ENCODE results near the gene NPY4R2. TPM values are rescaled to one million over a fixed set of nuclear protein-coding genes. Genes with fewer than 3 reads are reported as not detected.
"Not testable (repeated sequence)": the region's sequence is repeated elsewhere in the genome, so short reads cannot be mapped to it uniquely, and the experiment has no call there.

Gene NPY4R2, protein sequence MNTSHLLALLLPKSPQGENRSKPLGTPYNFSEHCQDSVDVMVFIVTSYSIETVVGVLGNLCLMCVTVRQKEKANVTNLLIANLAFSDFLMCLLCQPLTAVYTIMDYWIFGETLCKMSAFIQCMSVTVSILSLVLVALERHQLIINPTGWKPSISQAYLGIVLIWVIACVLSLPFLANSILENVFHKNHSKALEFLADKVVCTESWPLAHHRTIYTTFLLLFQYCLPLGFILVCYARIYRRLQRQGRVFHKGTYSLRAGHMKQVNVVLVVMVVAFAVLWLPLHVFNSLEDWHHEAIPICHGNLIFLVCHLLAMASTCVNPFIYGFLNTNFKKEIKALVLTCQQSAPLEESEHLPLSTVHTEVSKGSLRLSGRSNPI
- polyA plus RNA-seq (ENCODE audit: insufficient read length in 3 of 3) = not detected
- long read RNA-seq, donor 1 = 0 reads
- long read RNA-seq, donor 2 = 0 reads
- long read RNA-seq, donor 3 = 0 reads
- long read RNA-seq, donor 4 = 0 reads
- long read RNA-seq, donor 5 = 0 reads
- long read RNA-seq, donor 6 = 0 reads
- long read RNA-seq, donor 7 = 0 reads
- long read RNA-seq, donor 8 = 0 reads
- long read RNA-seq, donor 9 = 0 reads
- long read RNA-seq, donor 10 = 0 reads
- long read RNA-seq, donor 11 = 0 reads
- long read RNA-seq, donor 12 = 0 reads
- long read RNA-seq, donor 13 = 0 reads
- long read RNA-seq, donor 14 = 0 reads
- long read RNA-seq, donor 15 = 0 reads
- long read RNA-seq, donor 16 = 0 reads

- not testable (repeated sequence) for DNase-seq
Observed at GRCh38 chr10:47918475-47918874, at the start of gene NPY4R2. TSS of gene NPY4R2 (plus strand) at chr10:47918662. CDS start at chr10:47921988, 3,326 bp downstream.

DNA sequence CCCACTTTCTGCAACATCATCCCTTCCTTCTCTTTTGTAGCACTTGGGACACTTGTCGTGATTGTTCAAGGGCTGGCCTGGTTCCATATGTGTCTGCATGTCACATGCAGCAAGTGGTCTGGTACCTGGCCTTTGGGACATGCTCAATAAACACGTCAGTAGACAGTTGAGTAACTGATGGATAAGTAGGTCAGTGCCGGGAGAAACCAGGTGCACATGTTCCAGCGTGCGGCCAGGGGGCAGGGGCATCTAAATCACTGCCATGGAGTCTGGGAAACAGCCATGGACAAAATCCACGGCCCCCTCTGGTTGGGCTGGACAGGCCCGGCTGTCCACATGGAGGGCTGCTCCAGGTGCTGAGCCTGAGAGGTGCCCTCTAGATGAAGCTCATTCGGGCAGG is 47.6 kb upstream of the NPY4R2 start:
- not testable (repeated sequence) for DNase-seq

DNA sequence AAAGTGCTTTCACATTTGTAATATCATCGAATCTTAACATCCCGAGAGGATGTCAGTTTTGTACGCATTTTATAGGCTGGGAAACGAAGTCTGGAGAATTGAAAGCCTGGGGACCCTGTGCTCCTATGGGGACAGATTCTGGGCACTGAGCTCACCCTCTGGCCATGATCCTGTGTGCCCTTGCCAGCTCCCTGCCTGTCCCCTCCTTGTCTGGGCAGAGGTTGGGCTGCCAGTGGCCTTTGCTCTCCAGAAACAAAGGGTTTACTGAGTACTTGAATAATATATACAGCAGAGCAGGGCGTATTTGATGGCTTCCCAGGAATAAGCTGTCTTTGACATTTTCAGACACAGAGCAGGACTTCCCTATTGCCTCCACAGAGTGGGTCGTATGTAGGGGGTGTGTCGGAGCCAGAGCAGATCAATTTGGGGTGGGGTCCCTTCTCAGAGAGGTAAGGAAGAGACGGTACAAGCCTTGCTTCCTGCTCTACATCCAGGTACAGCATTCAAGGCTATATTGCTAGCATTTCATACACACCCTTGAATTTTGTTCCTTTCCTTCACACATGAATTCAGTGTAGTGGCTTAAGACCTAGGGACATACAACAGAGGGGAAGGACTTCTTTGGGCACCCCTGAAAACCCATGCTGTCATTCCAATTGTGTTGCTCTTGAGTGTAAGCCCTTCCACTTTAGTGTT is 46.8 kb upstream of the NPY4R2 start:
- not testable (repeated sequence) for DNase-seq

DNA sequence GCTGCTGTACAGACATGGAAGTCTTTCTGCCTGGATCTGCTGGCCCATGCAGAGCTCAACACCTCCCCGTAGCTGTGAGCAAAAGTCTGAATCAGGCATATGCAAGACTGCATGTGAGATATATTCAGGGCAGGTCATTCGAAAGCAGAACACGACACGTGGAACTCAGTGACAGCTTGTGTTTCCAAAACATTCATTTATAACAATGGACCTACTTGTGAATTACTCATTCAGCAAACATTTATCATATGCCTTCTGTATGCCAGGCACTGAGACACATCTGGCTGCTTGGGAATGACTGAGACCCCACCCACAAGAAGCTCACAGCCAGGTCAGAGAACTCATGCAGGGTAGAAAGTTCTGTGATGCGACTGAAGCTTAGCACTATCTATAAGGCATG is 46.2 kb upstream of the NPY4R2 start:
- not testable (repeated sequence) for DNase-seq

DNA sequence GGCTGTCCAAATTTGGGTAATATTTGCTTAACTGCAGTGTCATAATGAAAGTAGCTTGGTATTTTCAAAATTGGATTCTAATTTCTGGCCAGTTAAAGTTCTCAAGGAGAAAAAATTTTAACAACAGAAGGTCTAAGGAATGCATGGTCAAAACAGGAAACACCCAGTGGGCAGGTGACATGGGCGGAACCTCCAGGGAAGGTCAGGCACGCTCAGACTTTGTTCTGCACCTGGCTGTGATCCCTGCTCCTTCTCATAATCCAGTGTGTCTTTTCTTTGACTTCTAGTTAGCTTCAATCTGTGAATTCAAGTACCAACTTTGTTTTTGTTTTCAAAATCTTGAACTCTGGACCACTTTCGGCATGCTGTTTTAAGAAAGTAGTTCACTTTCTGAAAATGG is 34.2 kb upstream of the NPY4R2 start:
- not testable (repeated sequence) for DNase-seq

- not testable (repeated sequence) for DNase-seq
Observed at GRCh38 chr10:47884934-47885333, 33.5 kb upstream of the NPY4R2 start.

DNA sequence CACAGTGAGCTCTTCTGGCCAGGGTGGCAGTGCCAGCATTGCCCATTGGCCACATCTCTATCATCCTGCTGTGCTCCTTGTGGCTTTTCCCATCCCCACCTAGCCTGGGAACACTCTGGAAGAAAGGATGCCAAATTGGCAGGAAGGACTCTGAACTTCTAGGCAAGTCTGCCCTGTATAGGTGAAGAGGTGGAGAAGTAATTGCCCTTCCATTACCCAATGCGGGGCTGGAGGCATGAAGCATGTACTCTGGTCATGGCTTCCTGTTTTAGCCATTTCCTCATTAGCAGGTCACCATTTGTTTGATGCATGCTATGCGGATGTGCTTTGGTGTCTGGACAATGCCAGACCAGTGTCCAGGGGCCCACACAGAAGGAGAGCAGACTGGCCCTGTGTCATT is 32.1 kb upstream of the NPY4R2 start:
- not testable (repeated sequence) for DNase-seq

DNA sequence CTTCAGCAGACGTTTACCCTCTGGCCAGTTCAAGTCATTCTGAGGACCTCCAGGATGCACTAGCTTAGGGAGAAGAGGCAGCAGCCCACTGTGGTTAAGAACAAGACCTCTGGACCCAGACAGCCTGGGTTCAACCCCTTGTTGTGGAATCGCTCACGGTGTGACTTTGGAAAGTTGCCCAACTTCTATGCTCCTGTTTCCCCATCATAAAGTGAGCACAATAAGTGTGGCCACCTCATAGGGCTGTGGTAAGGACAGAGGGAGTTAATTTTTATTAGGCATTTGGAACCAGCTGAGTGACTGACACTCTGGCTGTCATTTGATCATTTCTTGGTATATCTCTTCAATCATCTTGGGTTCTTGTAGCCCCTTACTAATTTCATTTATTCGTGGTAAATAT is 31.6 kb upstream of the NPY4R2 start:
- DNase-seq = not testable (repeated sequence)

DNA sequence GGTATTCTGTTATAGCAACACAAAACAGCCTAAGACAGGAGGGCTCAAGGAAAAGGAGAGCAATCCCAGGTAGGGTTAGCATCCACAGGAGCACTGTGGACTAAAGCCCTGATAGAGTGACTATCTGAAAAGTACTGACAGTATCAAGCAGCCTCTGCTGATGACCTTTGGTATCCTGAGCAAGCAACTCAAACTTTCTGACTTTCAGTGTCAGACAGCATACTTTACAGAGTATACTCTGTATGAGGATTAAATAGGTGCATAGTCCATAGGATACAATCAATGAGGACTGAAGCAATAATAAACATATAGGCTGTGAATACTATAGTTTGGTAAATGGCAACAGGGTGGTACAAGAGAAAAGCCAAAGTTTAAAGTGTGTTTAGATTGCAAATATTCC is 27.7 kb upstream of the NPY4R2 start:
- DNase-seq = not testable (repeated sequence)

DNA sequence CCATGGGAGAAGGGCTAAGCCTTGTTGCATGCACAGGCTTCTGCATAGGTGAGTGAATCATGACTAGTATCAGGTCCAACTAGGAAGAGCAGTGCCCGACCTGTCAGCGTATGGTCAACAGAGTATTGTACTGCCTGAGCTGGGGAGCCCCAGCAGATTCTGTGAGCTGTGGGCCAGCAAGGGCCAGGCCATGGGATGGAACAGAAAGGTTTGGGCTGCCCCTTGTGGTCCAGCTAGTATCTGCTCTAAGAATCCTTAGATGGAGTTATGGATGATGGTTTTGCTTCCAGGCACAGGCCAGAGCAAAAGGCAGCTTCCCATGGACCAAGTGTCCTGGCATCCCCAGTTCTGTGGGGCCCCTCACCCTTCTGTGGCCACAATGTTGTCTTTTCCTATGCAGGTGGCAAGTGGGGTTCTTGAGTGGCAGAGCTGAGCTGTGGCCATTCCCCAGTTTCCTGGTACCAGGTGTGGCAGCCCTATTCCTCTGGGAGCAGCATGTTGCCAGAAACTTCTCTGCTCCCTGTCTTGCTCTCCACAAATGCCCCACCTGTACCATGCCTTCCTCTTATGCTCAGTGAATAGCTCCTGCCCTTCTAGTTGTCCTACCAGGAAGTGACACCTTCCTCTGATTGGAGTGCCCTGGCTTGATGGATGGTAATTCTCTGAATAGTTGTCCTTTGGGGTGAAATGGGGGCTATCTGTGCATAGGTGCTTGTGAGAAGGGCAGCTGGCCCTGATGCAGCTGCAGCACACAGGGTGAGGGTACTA is 25.8 kb upstream of the NPY4R2 start:
- DNase-seq = not testable (repeated sequence)

GRCh38 chr10:47894571-47894970 is 23.9 kb upstream of the NPY4R2 start:
- not testable (repeated sequence) for DNase-seq

GRCh38 chr10:47897813-47898212 is 20.6 kb upstream of the NPY4R2 start:
- not testable (repeated sequence) for DNase-seq

DNA sequence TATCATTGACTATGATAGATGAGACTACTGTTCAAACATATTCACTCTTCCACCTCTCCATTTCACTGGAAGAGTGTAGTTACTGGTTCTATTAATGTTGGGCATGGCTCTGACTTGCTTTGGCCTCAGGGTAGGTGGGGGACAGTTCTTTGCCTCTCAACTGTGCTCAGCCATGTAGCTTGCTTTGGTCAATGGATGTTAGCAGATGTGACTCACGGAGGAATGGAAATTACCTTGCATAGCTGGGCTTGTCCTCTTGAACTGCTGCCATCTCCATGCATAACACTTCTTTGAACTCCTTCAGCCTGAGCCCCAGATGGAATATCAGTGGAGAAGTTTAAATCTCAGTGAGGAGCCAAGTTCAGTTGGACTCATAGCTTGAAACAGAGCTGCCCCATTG is 9.1 kb upstream of the NPY4R2 start:
- DNase-seq = not testable (repeated sequence)

DNA sequence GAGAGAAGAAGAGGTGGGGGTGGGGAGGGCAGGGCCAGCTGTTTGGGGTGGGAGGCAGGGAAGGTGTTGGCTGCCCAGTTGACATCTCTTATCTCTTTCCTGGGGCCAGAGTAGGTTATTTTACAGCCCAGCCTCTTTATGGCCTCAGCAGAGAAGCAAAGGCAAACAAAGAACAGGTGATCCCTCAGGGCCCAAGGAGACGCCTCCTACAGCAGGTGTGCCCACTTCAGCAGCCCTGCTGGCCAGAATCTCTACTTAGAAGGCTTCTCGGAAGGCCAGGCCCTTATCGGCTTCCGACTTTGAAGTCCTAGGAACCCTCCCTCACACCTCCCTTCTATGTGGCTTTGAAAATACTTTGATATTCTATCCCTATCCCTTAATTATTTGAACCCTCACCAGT is 8.0 kb upstream of the NPY4R2 start:
- DNase-seq = not testable (repeated sequence)

DNA sequence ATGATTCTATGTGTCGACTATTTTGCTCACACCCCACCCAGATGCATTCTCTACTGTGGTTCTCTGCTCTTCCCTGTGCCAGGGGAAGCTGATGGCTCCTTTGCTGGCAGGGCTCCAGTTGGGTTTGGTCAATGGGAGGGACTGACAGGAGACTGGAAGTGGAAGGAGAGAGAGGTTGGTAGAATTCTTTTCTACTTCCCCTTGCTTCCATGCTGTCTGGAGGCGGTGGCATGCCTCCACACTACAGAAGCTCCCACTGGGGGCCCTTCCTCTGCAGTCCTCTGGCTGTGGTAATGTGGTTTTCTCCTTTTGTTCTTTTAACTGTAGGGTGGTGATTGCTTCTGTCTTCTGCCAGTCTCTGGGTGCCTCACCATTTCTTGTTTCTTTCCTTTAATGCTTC is 4.4 kb upstream of the NPY4R2 start:
- DNase-seq = not testable (repeated sequence)

DNA sequence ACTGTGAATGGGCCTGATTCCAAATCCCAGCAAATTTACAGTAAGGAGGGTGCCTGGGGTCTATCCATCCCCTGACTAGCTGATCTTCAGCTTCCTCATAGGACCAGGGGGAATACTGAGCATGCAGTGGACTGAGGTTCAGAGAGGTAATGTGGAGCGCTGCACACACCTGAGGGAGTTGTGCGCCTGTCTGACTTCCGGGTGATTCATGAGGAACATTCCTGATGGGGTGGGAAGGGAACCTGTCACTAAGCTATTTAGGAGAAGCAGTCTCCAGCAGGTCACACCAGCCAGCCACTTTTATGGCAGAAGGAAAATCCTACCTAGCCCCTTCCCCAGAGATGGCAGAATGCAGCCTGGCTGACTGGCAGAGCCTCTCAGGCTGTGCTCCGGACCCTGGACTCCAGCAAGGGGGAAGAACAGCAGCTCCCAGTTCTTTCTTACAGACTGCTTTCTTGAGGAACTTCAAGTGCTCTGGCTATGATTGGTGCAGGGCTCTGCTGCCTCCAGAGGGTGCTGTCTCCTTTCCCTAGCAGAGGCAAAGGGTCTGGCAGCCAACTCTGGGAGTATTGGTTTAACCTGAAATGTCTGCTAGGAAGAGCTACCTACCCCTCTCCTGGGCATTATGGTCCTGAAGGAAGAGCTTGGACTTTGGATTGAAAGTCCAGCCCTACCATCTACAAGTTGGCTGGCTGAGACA is 2.5 kb upstream of the NPY4R2 start:
- not testable (repeated sequence) for DNase-seq

DNA sequence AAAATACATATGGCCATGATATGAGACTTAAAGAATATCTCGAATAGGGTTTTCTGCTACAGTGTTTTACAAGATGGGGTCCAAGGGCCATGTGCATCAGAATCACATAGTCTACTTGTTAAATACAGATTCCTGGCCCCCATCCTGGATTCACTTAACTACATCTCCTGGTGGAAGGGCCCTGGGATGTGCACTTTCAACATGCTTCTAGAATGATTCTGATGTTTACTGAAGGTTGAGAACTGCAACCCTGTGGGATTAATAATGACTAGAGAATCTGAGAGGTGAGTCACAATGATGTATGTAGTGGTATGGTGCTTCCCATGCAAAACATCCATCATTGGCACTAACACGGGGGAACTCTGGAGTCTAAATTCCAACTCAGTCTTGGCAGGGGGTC is 2.1 kb downstream of the NPY4R2 start:
- not testable (repeated sequence) for DNase-seq

- not testable (repeated sequence) for DNase-seq
Observed at GRCh38 chr10:47922503-47922902, 4.0 kb downstream of the NPY4R2 start.

- not testable (repeated sequence) for DNase-seq
Observed at GRCh38 chr10:47924628-47925027, 6.2 kb downstream of the NPY4R2 start.

DNA sequence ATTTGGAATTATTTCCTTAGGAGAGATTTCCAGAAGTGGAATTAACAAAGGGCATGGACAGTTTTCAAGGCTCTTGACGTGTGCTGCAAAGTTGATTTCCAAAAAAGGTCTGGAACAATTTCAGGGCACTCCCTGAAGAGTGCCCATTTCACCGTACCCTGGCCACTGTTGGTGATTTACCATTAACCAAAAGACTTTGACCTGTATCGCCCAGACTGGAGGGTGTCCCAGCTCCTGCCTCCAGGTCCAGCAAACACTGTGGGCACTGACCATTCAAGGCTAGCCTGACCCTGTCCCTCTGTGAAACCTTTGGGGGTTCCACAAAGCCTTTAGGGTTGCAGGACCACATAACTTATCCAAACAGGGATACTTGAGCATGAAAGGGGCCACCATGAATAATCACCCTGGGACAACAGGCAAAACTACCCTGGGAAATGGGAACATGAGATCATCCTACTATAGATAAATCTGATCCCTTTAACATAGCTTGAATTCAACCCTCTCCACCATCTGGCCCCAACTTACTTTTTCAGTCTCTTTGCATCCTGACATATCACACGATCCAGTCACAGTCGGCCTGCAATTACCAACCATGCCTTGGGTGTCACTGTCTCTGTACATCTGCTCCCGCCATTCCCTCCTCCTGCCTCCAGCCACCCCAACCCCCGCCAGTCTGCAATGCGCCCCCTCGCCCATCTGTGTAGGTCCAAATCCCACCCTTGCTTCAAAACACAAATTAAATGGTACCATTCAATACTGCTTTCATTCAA is 8.9 kb downstream of the NPY4R2 start:
- DNase-seq = not testable (repeated sequence)
